ENCODE results near the gene RCC1. TPM values are rescaled to one million over a fixed set of nuclear protein-coding genes. Genes with fewer than 3 reads are reported as not detected.
A peak's percentile ranks its signal among the peaks of the same experiment; 100 is the strongest.

The RCC1 gene
- total and polyA plus RNA-seq, 2 donors (not counting 3 experiments of a cell fraction or from before 2014, with no cell fraction given), result 37.1 to 77.7 TPM

DNA sequence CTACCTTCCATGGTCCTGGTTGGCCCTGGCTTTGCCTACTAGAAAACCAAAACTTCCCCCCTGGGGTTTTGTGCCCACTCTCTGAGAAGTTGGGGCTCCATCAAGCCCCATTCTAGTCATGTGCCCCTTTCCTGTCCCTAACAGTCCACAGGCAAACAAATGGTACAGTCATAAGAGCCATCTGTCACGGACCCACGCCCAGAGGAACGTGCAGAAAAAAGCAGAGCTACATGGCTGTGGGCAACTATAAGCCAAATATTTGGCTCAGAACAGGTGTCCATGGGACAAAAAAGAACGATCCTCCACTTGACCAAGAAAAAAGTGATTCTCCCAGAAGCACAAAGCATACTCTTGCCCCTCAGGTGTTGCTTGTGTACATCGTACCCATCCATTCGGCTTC lies 32.4 kb downstream of the RCC1 start:
- CTCF ChIA-PET, result interaction anchor here (1.5 kb wide), 1 partner anchor 64 kb away, joined by 4 read pairs; no protein-coding TSS in a partner anchor

More for the DNA sequence above, 32.4 kb downstream of the RCC1 start:
- intact Hi-C loops (cut with micrococcal nuclease) (no loop called here), dilution Hi-C loops (cut with MboI; ENCODE audit: extremely low pct_ligation_motif_present, low sequenced_read_pairs) (no loop called here)
- FAIRE-seq, result no peak
- TSS peak; percentile 61 for BruUV-seq (replicated peaks)
- H3K27me3 ChIP-seq (ENCODE audit: control insufficient read depth in 2 of 2, insufficient read depth in 2 of 2, low read length in 2 of 2), result no peaks in the 10 kb centered on the region
- peaks cover 15 to 22% of the 10 kb centered on the region in 2 experiments for H3K36me3 ChIP-seq (ENCODE audit: control insufficient read depth in 2 of 2, extremely low read depth in 1 of 2, insufficient read depth in 2 of 2, low read length in 2 of 2)
- no peak overlapping the region for H3K4me3 ChIP-seq (replicated peaks in 1 of 3; ENCODE audit: insufficient read depth in 1 of 3, low read depth in 1 of 3, low read length in 3 of 3)
- no peak for DNase-seq (ENCODE audit: low read depth, low spot score)
- H3K4me1 ChIP-seq (ENCODE audit: control insufficient read depth, extremely low read depth, insufficient read depth, low read length), result no peaks in the 10 kb centered on the region
- no peaks in the 10 kb centered on the region for H3K9me1 ChIP-seq (replicated peaks; ENCODE audit: control insufficient read depth, extremely low read depth, insufficient read depth, low read length)
- H3K9me3 ChIP-seq (replicated peaks; ENCODE audit: control insufficient read depth, insufficient read depth, low read length), result no peaks in the 10 kb centered on the region
- H3K4me2 ChIP-seq (ENCODE audit: insufficient read depth, low read length), result no peak overlapping the region
- no peak overlapping the region for H3K9ac ChIP-seq (replicated peaks; ENCODE audit: extremely low read depth, insufficient read depth, low read length)
- H3K79me2 ChIP-seq (ENCODE audit: control insufficient read depth, insufficient read depth, low read length), result no peaks in the 10 kb centered on the region
- TF ChIP-seq EZH2 (IDR thresholded peaks at IDR 0.05; ENCODE audit: borderline replicate concordance, low read depth, low read length, severe bottlenecking) (no peak), JUN (IDR thresholded peaks at IDR 0.05; ENCODE audit: borderline replicate concordance, insufficient read depth, insufficient read length, low read depth) (no peak), MYC (IDR thresholded peaks at IDR 0.05; ENCODE audit: low read depth, low read length) (no peak), POLR2A (IDR thresholded peaks at IDR 0.05; ENCODE audit: low read depth, low read length) (no peak), FOS (IDR thresholded peaks at IDR 0.05; ENCODE audit: borderline replicate concordance, insufficient read depth, low read length) (no peak), GATA2 (IDR thresholded peaks at IDR 0.05; ENCODE audit: insufficient read depth, insufficient read length, low read depth, low read length) (no peak), POLR2AphosphoS5 (IDR thresholded peaks at IDR 0.05; ENCODE audit: insufficient read depth, low read depth, low read length) (no peak)
- TF ChIP-seq, protein P1, sequence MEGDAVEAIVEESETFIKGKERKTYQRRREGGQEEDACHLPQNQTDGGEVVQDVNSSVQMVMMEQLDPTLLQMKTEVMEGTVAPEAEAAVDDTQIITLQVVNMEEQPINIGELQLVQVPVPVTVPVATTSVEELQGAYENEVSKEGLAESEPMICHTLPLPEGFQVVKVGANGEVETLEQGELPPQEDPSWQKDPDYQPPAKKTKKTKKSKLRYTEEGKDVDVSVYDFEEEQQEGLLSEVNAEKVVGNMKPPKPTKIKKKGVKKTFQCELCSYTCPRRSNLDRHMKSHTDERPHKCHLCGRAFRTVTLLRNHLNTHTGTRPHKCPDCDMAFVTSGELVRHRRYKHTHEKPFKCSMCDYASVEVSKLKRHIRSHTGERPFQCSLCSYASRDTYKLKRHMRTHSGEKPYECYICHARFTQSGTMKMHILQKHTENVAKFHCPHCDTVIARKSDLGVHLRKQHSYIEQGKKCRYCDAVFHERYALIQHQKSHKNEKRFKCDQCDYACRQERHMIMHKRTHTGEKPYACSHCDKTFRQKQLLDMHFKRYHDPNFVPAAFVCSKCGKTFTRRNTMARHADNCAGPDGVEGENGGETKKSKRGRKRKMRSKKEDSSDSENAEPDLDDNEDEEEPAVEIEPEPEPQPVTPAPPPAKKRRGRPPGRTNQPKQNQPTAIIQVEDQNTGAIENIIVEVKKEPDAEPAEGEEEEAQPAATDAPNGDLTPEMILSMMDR (IDR thresholded peaks at IDR 0.05; ENCODE audit: extremely low read depth in 1 of 2, insufficient read depth in 1 of 2, low read depth in 1 of 2, low read length in 2 of 2), result no peak
- TF ChIP-seq, protein P2, sequence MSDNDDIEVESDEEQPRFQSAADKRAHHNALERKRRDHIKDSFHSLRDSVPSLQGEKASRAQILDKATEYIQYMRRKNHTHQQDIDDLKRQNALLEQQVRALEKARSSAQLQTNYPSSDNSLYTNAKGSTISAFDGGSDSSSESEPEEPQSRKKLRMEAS (IDR thresholded peaks at IDR 0.05; ENCODE audit: insufficient read depth, insufficient read length), result no peak
- POLR2A ChIA-PET, result no interaction called here
- H3K27ac ChIP-seq (ENCODE audit: insufficient read depth, low read depth, low read length), result no peak overlapping the region
- no peaks in the 10 kb centered on the region for H4K20me1 ChIP-seq (replicated peaks; ENCODE audit: control insufficient read depth, extremely low read depth, insufficient read depth, low read length)
- no peak overlapping the region for H2AFZ ChIP-seq (ENCODE audit: low read depth, low read length)

Data from endothelial cell of umbilical vein (primary cell).